Thyroid gland (tissue), 4 donors: Measurements from ENCODE around the gene LPP. TPM values are rescaled to one million over a fixed set of nuclear protein-coding genes. Genes with fewer than 3 reads are reported as not detected.

ENCODE experiments used
- DNase-seq, 2 donors: peaks; one replicate each; pipeline ENCODE4 v3.0.0-alpha.2; 2019
- H3K27ac ChIP-seq, 3 donors: fragments of 200-600 bp; sonication (generic); 1 replicate in 2 of 3; 2 replicates in 1 of 3; pipeline ENCODE4 v1.5.1; 2016 to 2019; ENCODE audit warnings: mild to moderate bottlenecking in 1 of 3, moderate library complexity in 1 of 3
- H3K27me3 ChIP-seq: fragments of 200-600 bp; sonication (generic); one replicate; pipeline ENCODE4 v1.5.1; 2019
- H3K36me3 ChIP-seq, 2 donors: fragments of 200-600 bp; sonication (generic); one replicate each; pipeline ENCODE4 v1.5.1; 2016 to 2019
- H3K4me1 ChIP-seq, 2 donors: fragments of 200-600 bp; sonication (generic); one replicate each; pipeline ENCODE4 v1.5.1; 2017 to 2019
- H3K4me3 ChIP-seq, 3 donors: fragments of 200-600 bp; sonication (generic); replicated peaks in 1 of 3; 1 replicate in 2 of 3; 2 replicates in 1 of 3; pipeline ENCODE4 v1.5.1; 2016; ENCODE audit warnings: mild to moderate bottlenecking in 1 of 3
- H3K9me3 ChIP-seq: fragments of 200-600 bp; sonication (generic); one replicate; pipeline ENCODE4 v1.5.1; 2017
- POLR2A ChIP-seq, 2 donors: fragments of 450-650 bp; IDR thresholded peaks; one replicate each; pipeline ENCODE4 v1.6.1; 2017; ENCODE audit warnings: antibody characterized with exemption in 2 of 2, mild to moderate bottlenecking in 2 of 2, moderate library complexity in 1 of 2
- WGBS, 2 donors: methylation state at CpG; one replicate each; pipeline ENCODE4 v1.1.5; 2017; 5-methylcytosine and 5-hydroxymethylcytosine counted together
- intact Hi-C: fragments of 100-400 bp; cut with DNase I; formaldehyde crosslinking; loops from one replicate; pipeline ENCODE4 v1.15.1; 2023
- total RNA-seq, 4 donors: library from RNA; depleted of rRNA; stranded (reverse); fragments of >200 nt; gene quantifications; one replicate each; pipeline ENCODE4 v1.2.3, GENCODE V29; 2016
- TF ChIP-seq, protein P1 (sequence below), 6 experiments: fragments of 200-600 bp in 3 of 6; fragments of 450-650 bp in 3 of 6; sonication (generic) in 3 of 6; IDR thresholded peaks; one replicate each; pipeline ENCODE4 v1.5.1; 2016 to 2019; ENCODE audit warnings: antibody characterized with exemption in 6 of 6, mild to moderate bottlenecking in 2 of 6, inconsistent platforms in 1 of 6, moderate library complexity in 1 of 6

Gene LPP
- total RNA-seq, 4 donors from 2014 or later: 79.0 to 141 (median 82.8) TPM

GRCh38 chr3:188198760-188199327 is 44.9 kb downstream of the LPP start:
- intact Hi-C loops: no loop called here
- H3K27me3 ChIP-seq: no peaks in the 10 kb centered on the region
- no peak for DNase-seq
- H3K4me1 ChIP-seq: no peaks in the 10 kb centered on the region
- H3K4me3 ChIP-seq: no peak overlapping the region
- WGBS, 2 donors: 91 to 92% methylated on average over 9 of the region's 9 CpGs
- H3K36me3 ChIP-seq: no peaks in the 10 kb centered on the region
- H3K27ac ChIP-seq: no peak overlapping the region
- H3K9me3 ChIP-seq: no peaks in the 10 kb centered on the region
- TF ChIP-seq, protein P1, sequence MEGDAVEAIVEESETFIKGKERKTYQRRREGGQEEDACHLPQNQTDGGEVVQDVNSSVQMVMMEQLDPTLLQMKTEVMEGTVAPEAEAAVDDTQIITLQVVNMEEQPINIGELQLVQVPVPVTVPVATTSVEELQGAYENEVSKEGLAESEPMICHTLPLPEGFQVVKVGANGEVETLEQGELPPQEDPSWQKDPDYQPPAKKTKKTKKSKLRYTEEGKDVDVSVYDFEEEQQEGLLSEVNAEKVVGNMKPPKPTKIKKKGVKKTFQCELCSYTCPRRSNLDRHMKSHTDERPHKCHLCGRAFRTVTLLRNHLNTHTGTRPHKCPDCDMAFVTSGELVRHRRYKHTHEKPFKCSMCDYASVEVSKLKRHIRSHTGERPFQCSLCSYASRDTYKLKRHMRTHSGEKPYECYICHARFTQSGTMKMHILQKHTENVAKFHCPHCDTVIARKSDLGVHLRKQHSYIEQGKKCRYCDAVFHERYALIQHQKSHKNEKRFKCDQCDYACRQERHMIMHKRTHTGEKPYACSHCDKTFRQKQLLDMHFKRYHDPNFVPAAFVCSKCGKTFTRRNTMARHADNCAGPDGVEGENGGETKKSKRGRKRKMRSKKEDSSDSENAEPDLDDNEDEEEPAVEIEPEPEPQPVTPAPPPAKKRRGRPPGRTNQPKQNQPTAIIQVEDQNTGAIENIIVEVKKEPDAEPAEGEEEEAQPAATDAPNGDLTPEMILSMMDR (IDR thresholded peaks at IDR 0.05): no peak
- no peak for TF ChIP-seq POLR2A (IDR thresholded peaks at IDR 0.05)

DNA sequence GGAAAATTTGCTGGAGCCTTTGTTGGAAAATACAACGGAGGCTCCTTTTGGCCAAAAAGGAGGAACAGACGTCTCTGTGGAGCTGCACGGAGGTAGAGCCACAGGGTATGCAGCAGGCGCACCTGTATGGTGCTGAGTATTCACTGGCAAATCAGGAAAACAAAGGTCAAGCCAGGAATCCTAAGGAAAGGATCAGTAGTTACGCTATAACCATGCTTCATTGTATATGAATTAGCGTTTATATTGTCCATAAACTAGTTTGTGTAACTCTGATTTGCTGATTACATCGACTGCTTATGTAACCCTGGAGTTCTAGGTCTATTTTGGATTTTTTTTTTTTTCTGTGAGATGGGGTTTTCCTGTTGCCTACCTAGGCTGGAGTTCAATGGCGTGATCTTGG is 45.4 kb downstream of the LPP start:
- Histone ChIP-seq H3K27me3 (no peaks in the 10 kb centered on the region), H3K27ac (no peak overlapping the region), H3K36me3 (no peaks in the 10 kb centered on the region), H3K4me3 (no peak overlapping the region), H3K4me1 (no peaks in the 10 kb centered on the region), H3K9me3 (no peaks in the 10 kb centered on the region)
- no peak for TF ChIP-seq POLR2A (IDR thresholded peaks at IDR 0.05)
- TF ChIP-seq, protein P1 (IDR thresholded peaks at IDR 0.05): no peak
- no peak for DNase-seq
- 93 to 95% methylated on average over 8 of the region's 8 CpGs for WGBS, 2 donors
- intact Hi-C loops: no loop called here

GRCh38 chr3:188200481-188200880 is 46.5 kb downstream of the LPP start:
- WGBS, 2 donors: 88 to 91% methylated on average over 2 of the region's 2 CpGs
- Histone ChIP-seq H3K9me3 (no peaks in the 10 kb centered on the region), H3K27me3 (no peaks in the 10 kb centered on the region), H3K27ac (no peak overlapping the region), H3K36me3 (no peaks in the 10 kb centered on the region), H3K4me1 (no peaks in the 10 kb centered on the region), H3K4me3 (no peak overlapping the region)
- no peak for TF ChIP-seq POLR2A (IDR thresholded peaks at IDR 0.05)
- TF ChIP-seq, protein P1 (IDR thresholded peaks at IDR 0.05): no peak
- intact Hi-C loops: no loop called here
- no peak for DNase-seq

DNA sequence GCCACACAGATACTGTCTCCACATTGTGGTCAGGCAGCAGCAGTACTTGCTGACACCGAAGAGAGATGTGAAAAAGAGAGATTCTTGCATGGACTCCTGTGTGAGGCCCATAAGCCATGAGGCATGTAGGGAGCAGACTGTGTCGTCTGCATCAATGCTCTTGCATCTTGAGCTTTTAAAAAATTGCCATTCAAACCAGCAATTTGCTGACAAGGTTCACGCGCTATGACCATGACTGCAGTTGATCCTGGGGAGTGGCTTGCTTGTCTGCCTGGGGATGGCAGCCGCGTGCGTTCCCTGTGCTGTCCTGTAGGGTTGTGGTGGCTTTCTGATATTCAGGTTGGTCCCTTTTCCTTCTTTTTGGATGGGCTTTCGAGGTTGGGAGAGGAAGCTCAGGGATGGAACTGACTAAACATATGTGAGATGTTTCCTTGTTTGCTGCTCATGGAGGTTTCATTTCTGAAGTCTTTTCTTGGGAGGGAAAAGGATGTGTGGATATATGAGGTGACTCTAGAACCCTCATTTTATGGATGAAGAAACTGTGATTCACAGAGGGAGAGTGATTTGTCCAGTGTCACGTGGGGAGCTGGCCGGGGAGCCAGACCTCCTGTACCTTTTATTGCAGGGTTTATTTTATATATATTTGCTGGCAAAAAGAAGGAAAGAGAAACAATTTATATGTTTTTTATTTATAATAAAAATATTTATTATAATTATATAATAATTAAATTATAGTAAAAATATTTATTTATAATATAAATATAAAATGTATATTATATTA is 48.6 kb downstream of the LPP start:
- WGBS, 2 donors: 91 to 92% methylated on average over 10 of the region's 10 CpGs
- no peaks in the 10 kb centered on the region for H3K27me3 ChIP-seq
- H3K9me3 ChIP-seq: no peaks in the 10 kb centered on the region
- intact Hi-C loops: no loop called here
- no peak for DNase-seq
- no peak overlapping the region for H3K4me3 ChIP-seq
- no peaks in the 10 kb centered on the region for H3K36me3 ChIP-seq
- TF ChIP-seq POLR2A (IDR thresholded peaks at IDR 0.05): no peak
- TF ChIP-seq, protein P1 (IDR thresholded peaks at IDR 0.05): no peak
- no peaks in the 10 kb centered on the region for H3K4me1 ChIP-seq
- no peak overlapping the region for H3K27ac ChIP-seq

DNA sequence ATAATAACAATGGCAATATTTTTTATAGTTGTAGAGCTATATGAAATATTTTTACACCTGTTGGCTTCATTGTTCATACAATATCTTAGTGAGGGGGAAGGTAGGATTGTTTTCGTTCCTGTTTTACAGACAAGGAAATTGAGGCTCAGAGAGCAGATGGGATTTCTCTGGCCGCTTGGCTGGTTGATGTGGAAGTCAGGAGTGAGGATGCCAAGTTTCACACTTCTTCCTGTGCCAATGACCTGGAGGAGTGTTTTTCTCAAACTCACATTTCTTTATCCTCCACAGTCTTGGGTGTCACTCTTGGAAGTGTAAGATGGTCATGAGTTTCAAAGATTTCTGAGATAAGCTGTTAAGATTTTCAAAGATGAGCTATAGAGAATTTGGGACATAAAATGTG is 50.6 kb downstream of the LPP start:
- no peak overlapping the region for H3K27ac ChIP-seq

More for the DNA sequence above, 50.6 kb downstream of the LPP start:
- Histone ChIP-seq H3K36me3 (peaks cover 0 to 3% of the 10 kb centered on the region in 2 donors), H3K4me3 (no peak overlapping the region), H3K9me3 (no peaks in the 10 kb centered on the region), H3K4me1 (no peaks in the 10 kb centered on the region), H3K27me3 (no peaks in the 10 kb centered on the region)
- intact Hi-C loops: no loop called here
- DNase-seq: no peak
- TF ChIP-seq, protein P1 (IDR thresholded peaks at IDR 0.05): no peak
- TF ChIP-seq POLR2A (IDR thresholded peaks at IDR 0.05): no peak
- 88% methylated on average over 2 of the region's 2 CpGs for WGBS, 2 donors
